ENCODE data around the gene NTN1.
"Not testable (repeated sequence)": the region's sequence is repeated elsewhere in the genome, so short reads cannot be mapped to it uniquely, and the experiment has no call there.

Gene NTN1

GRCh38 chr17:9253308-9253707 is 232.0 kb downstream of the NTN1 start:
- TF ChIP-seq, protein P1, sequence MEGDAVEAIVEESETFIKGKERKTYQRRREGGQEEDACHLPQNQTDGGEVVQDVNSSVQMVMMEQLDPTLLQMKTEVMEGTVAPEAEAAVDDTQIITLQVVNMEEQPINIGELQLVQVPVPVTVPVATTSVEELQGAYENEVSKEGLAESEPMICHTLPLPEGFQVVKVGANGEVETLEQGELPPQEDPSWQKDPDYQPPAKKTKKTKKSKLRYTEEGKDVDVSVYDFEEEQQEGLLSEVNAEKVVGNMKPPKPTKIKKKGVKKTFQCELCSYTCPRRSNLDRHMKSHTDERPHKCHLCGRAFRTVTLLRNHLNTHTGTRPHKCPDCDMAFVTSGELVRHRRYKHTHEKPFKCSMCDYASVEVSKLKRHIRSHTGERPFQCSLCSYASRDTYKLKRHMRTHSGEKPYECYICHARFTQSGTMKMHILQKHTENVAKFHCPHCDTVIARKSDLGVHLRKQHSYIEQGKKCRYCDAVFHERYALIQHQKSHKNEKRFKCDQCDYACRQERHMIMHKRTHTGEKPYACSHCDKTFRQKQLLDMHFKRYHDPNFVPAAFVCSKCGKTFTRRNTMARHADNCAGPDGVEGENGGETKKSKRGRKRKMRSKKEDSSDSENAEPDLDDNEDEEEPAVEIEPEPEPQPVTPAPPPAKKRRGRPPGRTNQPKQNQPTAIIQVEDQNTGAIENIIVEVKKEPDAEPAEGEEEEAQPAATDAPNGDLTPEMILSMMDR (IDR thresholded peaks at IDR 0.05) = no peak
- H3K4me3 ChIP-seq = no peak overlapping the region
- no peak for DNase-seq (ENCODE audit: low spot score)
- no peak overlapping the region for H3K27ac ChIP-seq

DNA sequence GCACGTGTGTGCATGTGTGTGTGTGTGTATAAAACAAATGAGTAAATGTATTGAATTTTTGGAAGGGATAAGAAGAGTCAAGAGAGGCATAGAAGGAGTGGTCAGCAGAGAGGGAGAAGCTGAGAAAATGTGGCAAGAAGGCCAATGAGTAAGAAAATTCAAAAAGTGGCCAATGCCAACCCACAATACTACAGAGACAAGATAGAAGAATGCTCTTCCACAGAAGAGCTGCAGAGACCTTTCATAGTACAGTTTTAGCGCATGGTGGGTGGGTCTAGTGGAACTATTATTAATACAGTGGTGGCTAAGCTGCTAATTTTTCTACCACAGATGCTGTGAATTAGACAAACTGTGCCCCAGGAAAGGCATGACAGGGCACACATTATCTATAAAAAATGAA is 233.5 kb downstream of the NTN1 start:
- Histone ChIP-seq H3K4me3 (no peak overlapping the region), H3K27ac (no peak overlapping the region)
- TF ChIP-seq, protein P1 (IDR thresholded peaks at IDR 0.05) = no peak
- no peak for DNase-seq (ENCODE audit: low spot score)

GRCh38 chr17:9255833-9256232 is 234.5 kb downstream of the NTN1 start:
- DNase-seq (ENCODE audit: low spot score) = no peak
- H3K27ac ChIP-seq = no peak overlapping the region
- TF ChIP-seq, protein P1 (IDR thresholded peaks at IDR 0.05) = no peak
- H3K4me3 ChIP-seq = no peak overlapping the region

GRCh38 chr17:9256361-9256750 is 235.0 kb downstream of the NTN1 start:
- no peak for DNase-seq (ENCODE audit: low spot score)
- TF ChIP-seq, protein P1 (IDR thresholded peaks at IDR 0.05) = no peak
- Histone ChIP-seq H3K4me3 (no peak overlapping the region), H3K27ac (no peak overlapping the region)

DNA sequence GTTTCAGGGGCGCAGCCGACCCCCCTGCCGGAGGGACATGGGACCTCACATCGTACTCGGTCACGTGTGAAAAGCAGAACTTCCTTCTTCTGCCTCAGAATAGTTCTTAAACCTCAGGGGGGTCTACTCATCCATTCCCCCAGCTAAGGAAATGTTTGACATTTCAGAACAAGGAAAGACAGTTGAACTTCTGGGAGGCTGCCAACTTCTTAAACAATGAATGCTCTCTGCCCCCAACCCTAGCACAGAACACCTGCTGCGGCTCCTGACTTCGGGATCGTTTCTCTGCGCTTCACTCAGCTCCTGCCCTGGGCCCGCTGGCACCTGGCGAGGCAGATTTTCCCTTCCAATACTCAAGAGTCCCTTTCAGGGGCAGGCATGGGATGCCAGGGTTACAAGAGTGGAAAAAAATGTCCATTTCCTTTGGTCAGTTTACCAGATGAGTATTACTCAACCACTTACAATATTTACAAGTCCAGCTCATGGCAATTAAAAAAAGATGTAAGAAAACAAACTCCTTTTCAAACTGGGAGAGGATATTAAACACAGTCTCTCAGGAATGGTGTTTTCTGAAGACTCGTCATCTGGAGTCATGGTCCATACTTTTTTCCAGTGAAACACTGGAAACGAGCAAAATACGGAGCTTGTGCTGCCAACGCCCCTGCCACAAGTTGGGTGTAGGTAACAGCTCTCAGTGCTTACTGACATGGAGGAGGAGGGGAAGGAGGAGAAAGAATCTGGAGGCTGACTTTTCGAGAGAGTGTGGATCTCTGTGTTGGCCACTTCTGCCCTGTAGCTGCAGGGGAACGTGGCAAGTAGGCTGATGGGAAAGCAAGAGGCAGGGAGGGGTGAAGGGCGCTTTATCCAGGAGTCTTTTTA is 235.7 kb downstream of the NTN1 start:
- TF ChIP-seq, protein P1 (IDR thresholded peaks at IDR 0.05) = no peak
- H3K27ac ChIP-seq = no peak overlapping the region
- H3K4me3 ChIP-seq = no peak overlapping the region
- DNase-seq (ENCODE audit: low spot score) = no peak

GRCh38 chr17:9257630-9257965 is 236.3 kb downstream of the NTN1 start:
- DNase-seq (ENCODE audit: low spot score); H3K4me3 ChIP-seq; H3K27ac ChIP-seq: not testable (repeated sequence)

DNA sequence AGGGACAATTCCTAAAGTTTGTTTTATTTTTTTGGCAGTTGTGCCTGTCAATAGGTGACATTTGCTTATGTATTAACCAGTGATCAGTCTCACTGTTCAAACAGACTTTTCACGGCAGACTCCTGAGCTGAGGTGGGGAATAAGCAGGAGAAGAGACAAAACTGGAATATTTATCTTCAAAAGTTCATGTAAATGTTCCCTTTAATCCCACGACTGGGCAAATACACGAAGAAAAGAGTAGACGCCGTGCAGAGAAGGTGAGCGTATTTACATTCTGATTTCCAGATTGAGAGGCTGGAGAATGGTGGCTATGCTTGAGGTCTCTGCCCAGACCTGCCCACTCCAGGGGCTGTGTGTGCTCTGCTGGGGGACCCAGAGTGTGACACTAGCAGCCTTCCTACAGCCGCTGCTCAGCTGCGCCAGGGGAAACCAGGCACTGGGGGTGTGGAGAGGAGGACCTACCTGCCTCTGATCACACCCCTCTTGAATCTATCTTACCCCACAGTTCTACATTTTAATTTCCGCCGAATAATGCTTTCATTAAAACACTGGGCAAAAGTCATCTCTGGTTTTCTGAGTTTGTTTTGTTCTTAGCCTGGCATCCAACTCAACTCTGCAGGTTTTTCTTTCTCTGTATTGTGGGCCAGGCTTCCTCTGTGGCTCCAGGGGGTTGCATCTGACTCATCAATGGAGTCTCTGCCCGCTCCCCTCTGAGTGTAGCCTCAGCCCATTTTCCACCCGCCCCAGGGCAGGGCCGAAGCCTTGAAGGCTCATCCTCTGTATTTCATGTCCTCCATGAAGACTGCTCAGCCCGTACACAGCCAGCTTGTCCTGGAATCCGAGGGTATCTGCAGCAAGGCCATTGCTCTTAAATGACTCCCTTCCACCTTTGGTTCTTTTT is 237.1 kb downstream of the NTN1 start:
- DNase-seq (ENCODE audit: low spot score) = no peak
- Histone ChIP-seq H3K27ac (no peak overlapping the region), H3K4me3 (no peak overlapping the region)
- TF ChIP-seq, protein P1 (IDR thresholded peaks at IDR 0.05) = no peak

All from coronary artery (tissue), 2 donors.